HL-60 (cell line): ENCODE measurements around the gene ADGRE1.

Experiments
- DNase-seq, 2 experiments: peaks; one replicate each; pipeline ENCODE4 v3.0.0-alpha.2; 2010 to 2020; ENCODE audit warnings: low read depth in 1 of 2, low spot score in 1 of 2
- H3K27ac ChIP-seq: fragments of 250-450 bp; sonication (Bioruptor Pico); replicated peaks from 2 replicates; pipeline ENCODE4 v1.5.1; 2020; ENCODE audit warnings: mild to moderate bottlenecking, moderate library complexity
- H3K27me3 ChIP-seq: fragments of 250-450 bp; sonication (Bioruptor Pico); 2 replicates; pipeline ENCODE4 v1.5.1; 2021; ENCODE audit warnings: mild to moderate bottlenecking, moderate library complexity; ENCODE audit not compliant: insufficient read depth, poor library complexity, severe bottlenecking
- H3K4me3 ChIP-seq: replicated peaks from 2 replicates; pipeline ENCODE4 v1.5.1; 2011; ENCODE audit warnings: mild to moderate bottlenecking, control low read depth, low read length; ENCODE audit not compliant: insufficient read depth
- GABPA ChIP-seq: IDR thresholded peaks from 2 replicates; pipeline ENCODE4 v1.6.1; 2012; ENCODE audit warnings: low read depth
- POLR2AphosphoS5 ChIP-seq: IDR thresholded peaks from 2 replicates; pipeline ENCODE4 v1.6.1; 2012; ENCODE audit warnings: low read depth
- SPI1 ChIP-seq: IDR thresholded peaks from 2 replicates; pipeline ENCODE4 v1.6.1; 2012; ENCODE audit warnings: low read depth, mild to moderate bottlenecking, borderline replicate concordance
- TF ChIP-seq, protein P1 (sequence below): IDR thresholded peaks from 2 replicates; pipeline ENCODE4 v1.6.1; 2012; ENCODE audit warnings: low read depth; ENCODE audit not compliant: insufficient replicate concordance
- TF ChIP-seq, protein P2 (sequence below): IDR thresholded peaks from one replicate; pipeline ENCODE4 v1.5.1; 2011; ENCODE audit warnings: low read length, control low read depth, inconsistent platforms; ENCODE audit not compliant: insufficient read depth

The ADGRE1 gene

DNA sequence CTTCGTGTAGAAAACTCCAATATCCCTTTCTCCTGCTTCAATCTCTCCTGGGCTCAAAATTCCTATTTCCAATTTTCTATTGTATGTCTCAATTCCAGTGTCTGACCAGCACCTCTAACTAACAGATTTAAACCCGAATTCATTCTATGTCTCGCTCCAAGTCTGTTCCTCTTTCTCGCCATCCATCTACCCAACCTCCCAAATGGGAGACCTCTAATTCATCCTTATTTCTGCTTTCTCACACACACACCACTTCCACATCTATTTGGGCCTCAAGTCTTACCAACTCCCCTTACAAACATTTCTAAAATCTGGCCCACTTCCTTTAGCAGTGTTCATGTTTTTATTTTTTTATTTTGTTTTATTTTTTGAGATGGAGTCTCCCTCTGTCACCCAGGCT, 80.6 kb downstream of the ADGRE1 start:
- DNase-seq: peak in 1 of 2 experiments; percentile 51
- TF ChIP-seq GABPA (no peak), SPI1 (peak; percentile 85)
- Histone ChIP-seq H3K27ac (peak overlapping the region; percentile 3), H3K27me3 (no peaks in the 10 kb centered on the region), H3K4me3 (no peak overlapping the region)

DNA sequence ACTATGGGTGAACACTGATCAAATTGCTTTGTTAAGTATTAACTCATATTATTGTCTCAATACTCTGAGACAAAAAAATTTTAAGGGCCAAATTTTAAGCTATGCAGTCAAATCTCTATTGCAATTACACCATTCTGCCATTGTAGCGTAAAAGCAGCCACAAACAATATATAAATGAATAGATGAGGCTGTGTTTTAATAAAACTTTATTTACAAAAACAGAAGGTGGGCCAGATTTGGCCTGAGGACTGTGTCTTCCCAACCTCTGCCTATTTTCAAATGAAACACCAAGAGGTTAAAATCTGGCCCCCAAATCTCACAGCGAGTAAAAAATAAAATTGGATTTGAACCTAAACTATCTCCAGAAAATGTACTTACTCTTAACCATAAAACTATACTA, 82.1 kb downstream of the ADGRE1 start:
- Histone ChIP-seq H3K27me3 (no peaks in the 10 kb centered on the region), H3K4me3 (no peak overlapping the region), H3K27ac (peak overlapping the region; percentile 95)
- TF ChIP-seq, protein P1, sequence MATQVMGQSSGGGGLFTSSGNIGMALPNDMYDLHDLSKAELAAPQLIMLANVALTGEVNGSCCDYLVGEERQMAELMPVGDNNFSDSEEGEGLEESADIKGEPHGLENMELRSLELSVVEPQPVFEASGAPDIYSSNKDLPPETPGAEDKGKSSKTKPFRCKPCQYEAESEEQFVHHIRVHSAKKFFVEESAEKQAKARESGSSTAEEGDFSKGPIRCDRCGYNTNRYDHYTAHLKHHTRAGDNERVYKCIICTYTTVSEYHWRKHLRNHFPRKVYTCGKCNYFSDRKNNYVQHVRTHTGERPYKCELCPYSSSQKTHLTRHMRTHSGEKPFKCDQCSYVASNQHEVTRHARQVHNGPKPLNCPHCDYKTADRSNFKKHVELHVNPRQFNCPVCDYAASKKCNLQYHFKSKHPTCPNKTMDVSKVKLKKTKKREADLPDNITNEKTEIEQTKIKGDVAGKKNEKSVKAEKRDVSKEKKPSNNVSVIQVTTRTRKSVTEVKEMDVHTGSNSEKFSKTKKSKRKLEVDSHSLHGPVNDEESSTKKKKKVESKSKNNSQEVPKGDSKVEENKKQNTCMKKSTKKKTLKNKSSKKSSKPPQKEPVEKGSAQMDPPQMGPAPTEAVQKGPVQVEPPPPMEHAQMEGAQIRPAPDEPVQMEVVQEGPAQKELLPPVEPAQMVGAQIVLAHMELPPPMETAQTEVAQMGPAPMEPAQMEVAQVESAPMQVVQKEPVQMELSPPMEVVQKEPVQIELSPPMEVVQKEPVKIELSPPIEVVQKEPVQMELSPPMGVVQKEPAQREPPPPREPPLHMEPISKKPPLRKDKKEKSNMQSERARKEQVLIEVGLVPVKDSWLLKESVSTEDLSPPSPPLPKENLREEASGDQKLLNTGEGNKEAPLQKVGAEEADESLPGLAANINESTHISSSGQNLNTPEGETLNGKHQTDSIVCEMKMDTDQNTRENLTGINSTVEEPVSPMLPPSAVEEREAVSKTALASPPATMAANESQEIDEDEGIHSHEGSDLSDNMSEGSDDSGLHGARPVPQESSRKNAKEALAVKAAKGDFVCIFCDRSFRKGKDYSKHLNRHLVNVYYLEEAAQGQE: no peak
- TF ChIP-seq GABPA: no peak
- DNase-seq: no peak

DNA sequence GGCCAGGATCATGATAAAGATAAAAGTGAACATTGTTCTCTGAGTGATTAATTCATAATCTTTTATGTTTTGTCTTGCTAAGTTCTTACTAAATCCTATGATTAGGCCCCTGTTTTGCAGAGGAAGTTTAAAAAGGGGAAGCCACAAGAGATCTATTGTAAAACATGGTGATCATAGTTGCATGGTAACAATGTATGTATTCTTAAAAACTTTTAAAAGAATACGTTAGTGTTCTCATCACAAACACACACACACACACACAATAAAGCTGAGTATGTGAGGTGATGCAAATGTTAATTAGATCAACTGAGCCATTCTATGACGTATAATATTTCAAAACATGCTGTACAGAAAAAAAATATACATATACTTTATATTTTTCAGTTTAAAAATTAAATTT, 82.6 kb downstream of the ADGRE1 start:
- Histone ChIP-seq H3K4me3 (no peak overlapping the region), H3K27ac (peak overlapping the region; percentile 95), H3K27me3 (no peaks in the 10 kb centered on the region)
- TF ChIP-seq GABPA: no peak
- peak; percentile 95 for TF ChIP-seq SPI1
- peak; percentile 22 to 43 for DNase-seq

DNA sequence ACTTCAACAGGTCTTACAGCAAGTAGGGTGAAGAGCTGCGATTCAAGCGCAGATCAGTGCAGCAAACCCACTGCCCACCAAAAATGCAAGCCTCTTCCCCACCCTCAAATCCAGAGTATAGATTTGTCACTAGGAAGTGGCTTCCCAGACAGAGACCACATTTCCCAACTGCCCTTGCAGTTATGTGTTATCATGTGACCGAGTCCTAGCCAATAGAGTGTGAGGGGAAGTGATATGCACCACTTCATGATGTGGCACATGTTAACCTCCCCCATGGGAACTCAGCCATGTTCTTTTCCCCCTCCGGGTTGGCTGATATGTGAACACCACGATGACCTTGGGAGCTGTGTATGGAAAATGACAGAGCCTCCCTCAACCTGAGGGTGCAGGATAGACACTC, 83.1 kb downstream of the ADGRE1 start:
- peak overlapping the region; percentile 95 for H3K27ac ChIP-seq
- DNase-seq: peak; percentile 93 to 96

DNA sequence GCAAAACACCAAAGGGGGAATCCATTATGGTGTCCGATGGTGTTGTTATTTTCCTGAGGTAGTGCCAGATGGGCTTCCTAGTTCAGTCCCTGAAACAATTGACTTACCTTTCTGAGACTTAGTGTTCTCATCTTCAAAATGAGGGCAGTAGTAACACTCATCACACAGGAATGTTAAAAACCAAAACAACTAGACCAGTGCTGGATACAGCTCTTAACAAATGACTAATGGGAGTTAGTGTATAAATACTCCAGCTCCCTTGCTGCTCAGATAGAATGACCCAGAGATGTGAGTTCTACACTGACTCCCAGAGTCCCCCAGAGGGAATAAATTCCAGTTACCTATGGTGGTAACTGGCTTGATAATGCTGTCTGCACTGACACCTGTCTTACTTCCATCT, 84.0 kb downstream of the ADGRE1 start:
- no peak for DNase-seq
- no peak overlapping the region for H3K27ac ChIP-seq
- TF ChIP-seq POLR2AphosphoS5: no peak
- TF ChIP-seq, protein P1: no peak
- TF ChIP-seq, protein P2, sequence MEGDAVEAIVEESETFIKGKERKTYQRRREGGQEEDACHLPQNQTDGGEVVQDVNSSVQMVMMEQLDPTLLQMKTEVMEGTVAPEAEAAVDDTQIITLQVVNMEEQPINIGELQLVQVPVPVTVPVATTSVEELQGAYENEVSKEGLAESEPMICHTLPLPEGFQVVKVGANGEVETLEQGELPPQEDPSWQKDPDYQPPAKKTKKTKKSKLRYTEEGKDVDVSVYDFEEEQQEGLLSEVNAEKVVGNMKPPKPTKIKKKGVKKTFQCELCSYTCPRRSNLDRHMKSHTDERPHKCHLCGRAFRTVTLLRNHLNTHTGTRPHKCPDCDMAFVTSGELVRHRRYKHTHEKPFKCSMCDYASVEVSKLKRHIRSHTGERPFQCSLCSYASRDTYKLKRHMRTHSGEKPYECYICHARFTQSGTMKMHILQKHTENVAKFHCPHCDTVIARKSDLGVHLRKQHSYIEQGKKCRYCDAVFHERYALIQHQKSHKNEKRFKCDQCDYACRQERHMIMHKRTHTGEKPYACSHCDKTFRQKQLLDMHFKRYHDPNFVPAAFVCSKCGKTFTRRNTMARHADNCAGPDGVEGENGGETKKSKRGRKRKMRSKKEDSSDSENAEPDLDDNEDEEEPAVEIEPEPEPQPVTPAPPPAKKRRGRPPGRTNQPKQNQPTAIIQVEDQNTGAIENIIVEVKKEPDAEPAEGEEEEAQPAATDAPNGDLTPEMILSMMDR: no peak
- TF ChIP-seq GABPA: no peak
- no peak for TF ChIP-seq SPI1
- H3K4me3 ChIP-seq: no peak overlapping the region
- H3K27me3 ChIP-seq: no peaks in the 10 kb centered on the region

More for the DNA sequence above, 83.1 kb downstream of the ADGRE1 start:
- TF ChIP-seq, protein P1: no peak
- TF ChIP-seq, protein P2: no peak
- TF ChIP-seq SPI1 (peak; percentile 95), POLR2AphosphoS5 (0 out of 2 replicates have a peak, but pooled peaks have one; percentile 20), GABPA (peak; percentile 29; the same call in 1 of the 2 replicates)
- no peak overlapping the region for H3K4me3 ChIP-seq
- H3K27me3 ChIP-seq: no peaks in the 10 kb centered on the region
